ENCODE measurements around the gene NMS. TPM values are rescaled to one million over a fixed set of nuclear protein-coding genes. Genes with fewer than 3 reads are reported as not detected.

NMS gene
- total and polyA plus RNA-seq, 2 of the 8 experiments (the other 6 are each of a cell fraction or from before 2014, with no cell fraction given), result not detected

DNA sequence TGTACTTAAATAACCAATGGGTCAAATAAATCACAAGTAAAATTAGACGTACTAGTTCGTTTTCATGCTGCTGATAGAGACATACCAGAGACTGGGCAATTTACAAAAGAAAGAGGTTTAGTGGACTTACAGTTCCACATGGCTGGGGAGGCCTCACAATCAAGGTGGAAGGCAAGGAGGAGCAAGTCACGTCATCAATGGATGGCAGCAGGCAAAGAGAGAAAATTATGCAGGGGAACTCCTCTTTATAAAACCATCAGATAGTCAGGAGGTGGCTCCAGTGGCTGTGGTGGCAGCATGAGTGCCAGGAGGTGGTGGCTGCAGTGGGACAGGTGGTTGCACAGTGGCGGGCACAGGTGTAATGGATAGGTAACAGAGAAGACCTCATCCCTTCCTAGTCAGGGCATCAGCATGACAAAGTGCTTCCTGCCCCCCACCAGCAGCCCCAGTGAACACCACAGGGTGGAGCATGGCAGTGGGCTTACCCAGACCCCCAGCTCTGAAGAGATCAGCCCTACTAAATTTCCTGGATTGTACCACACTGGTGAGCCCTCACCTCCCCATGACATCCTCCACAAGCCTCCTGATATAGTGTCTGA, 45.9 kb upstream of the NMS start:
- no peak overlapping the region for H3K4me2 ChIP-seq (ENCODE audit: insufficient read depth in 1 of 2, low read depth in 2 of 2, low read length in 2 of 2)
- H3K4ac ChIP-seq (replicated peaks; ENCODE audit: insufficient read length, low read depth, low read length), result no peak overlapping the region
- no peak overlapping the region for H3K18ac ChIP-seq (ENCODE audit: extremely low read depth, low read length)
- FAIRE-seq (no peak), DNase-seq (ENCODE audit: low read depth in 1 of 2, low spot score in 2 of 2) (no peak)
- POLR2A ChIA-PET (ENCODE audit: partially characterized antibody), result interaction anchor here (0.6 kb wide), 1 partner anchor 114 kb away, joined by 4 read pairs; no protein-coding TSS in a partner anchor
- peaks cover 0 to 4% (median 1%) of the 10 kb centered on the region in 4 experiments; a peak in 2 of 7 replicates for H3K4me1 ChIP-seq (replicated peaks in 1 of 4; ENCODE audit: control insufficient read depth in 3 of 4, insufficient read depth in 4 of 4, low read length in 3 of 4)
- H4K8ac ChIP-seq (ENCODE audit: extremely low read depth, insufficient read depth, low read length), result no peak overlapping the region
- 79% methylated on average over 4 of the region's 4 CpGs; no CpG with 5 or more reads in 1 of the 2 experiments for WGBS, 2 experiments (ENCODE audit: extremely low coverage in 1 of 2, insufficient coverage in 1 of 2, insufficient read length in 1 of 2, insufficient replicate concordance in 2 of 2, low coverage in 1 of 2, low lambda C conversion rate in 2 of 2, missing lambda C conversion rate in 1 of 2)
- no peak overlapping the region for H4K91ac ChIP-seq (replicated peaks; ENCODE audit: insufficient read length, low read length)
- H3K36me3 ChIP-seq (ENCODE audit: control insufficient read depth in 2 of 4, insufficient read depth in 4 of 4, low read length in 3 of 4), result no peaks in the 10 kb centered on the region
- H2AK5ac ChIP-seq (ENCODE audit: low read depth, low read length), result no peak overlapping the region
- no peak overlapping the region for H2BK20ac ChIP-seq (ENCODE audit: low read length)
- no peak overlapping the region for H3K23ac ChIP-seq (ENCODE audit: insufficient read length)
- no peaks in the 10 kb centered on the region for H3K27me3 ChIP-seq (replicated peaks in 1 of 4; ENCODE audit: control insufficient read depth in 3 of 4, extremely low read depth in 1 of 4, insufficient read depth in 3 of 4, low read length in 3 of 4)
- H2BK5ac ChIP-seq (ENCODE audit: low read depth, low read length), result no peak overlapping the region
- no peak overlapping the region for H3K14ac ChIP-seq (ENCODE audit: insufficient read length)
- no peak overlapping the region for H2AFZ ChIP-seq (ENCODE audit: low read length)
- H4K20me1 ChIP-seq (replicated peaks in 1 of 2; ENCODE audit: control insufficient read depth in 1 of 2, insufficient read depth in 2 of 2, low read length in 2 of 2), result no peaks in the 10 kb centered on the region
- H2BK120ac ChIP-seq (replicated peaks; ENCODE audit: low read depth, low read length), result no peak overlapping the region
- CTCF ChIA-PET (ENCODE audit: partially characterized antibody), result interaction anchor here (1.7 kb wide), 1 partner anchor 16 kb away, joined by 4 read pairs; no protein-coding TSS in a partner anchor
- no peak overlapping the region for H3K4me3 ChIP-seq (ENCODE audit: extremely low read depth in 1 of 4, insufficient read depth in 2 of 4, low read depth in 3 of 4, low read length in 4 of 4)
- H3K79me1 ChIP-seq (ENCODE audit: low read depth, low read length), result no peaks in the 10 kb centered on the region
- H3K9me3 ChIP-seq (ENCODE audit: insufficient read depth in 2 of 2, low read depth in 1 of 2, low read length in 1 of 2), result no peaks in the 10 kb centered on the region; a peak in 1 of 4 replicates
- H2BK12ac ChIP-seq (ENCODE audit: low read depth, low read length), result no peak overlapping the region
- no peak overlapping the region for H3K27ac ChIP-seq (ENCODE audit: low read depth, low read length)
- H3K9ac ChIP-seq (replicated peaks in 1 of 4; ENCODE audit: extremely low read depth in 1 of 4, low read depth in 3 of 4, low read length in 3 of 4), result no peak overlapping the region
- H2BK15ac ChIP-seq (ENCODE audit: low read length), result no peak overlapping the region
- no peaks in the 10 kb centered on the region for H3K23me2 ChIP-seq (ENCODE audit: low read depth, low read length)
- no peak overlapping the region for H3K56ac ChIP-seq (replicated peaks; ENCODE audit: insufficient read length, low read depth, low read length)
- no peak overlapping the region for H4K5ac ChIP-seq (ENCODE audit: insufficient read length, low read depth, low read length)
- no peaks in the 10 kb centered on the region for H3K79me2 ChIP-seq (ENCODE audit: control insufficient read depth in 1 of 2, insufficient read depth in 2 of 2, low read length in 2 of 2)
- no peak for TF ChIP-seq FOSL1 (IDR thresholded peaks at IDR 0.05; ENCODE audit: insufficient read depth, low read depth, low read length)
- TF ChIP-seq CBX5 (IDR thresholded peaks at IDR 0.05; ENCODE audit: low read depth, low read length), result no peak
- no peak for TF ChIP-seq EGR1 (IDR thresholded peaks at IDR 0.05; ENCODE audit: borderline replicate concordance, low read depth, low read length)
- TF ChIP-seq SIN3A (conservative IDR thresholded peaks at IDR 0.05 in 1 of 2, IDR thresholded peaks at IDR 0.05 in 1 of 2; ENCODE audit: low read depth in 1 of 2, low read length in 2 of 2), result no peak
- TF ChIP-seq RAD21 (IDR thresholded peaks at IDR 0.05 in 1 of 2, conservative IDR thresholded peaks at IDR 0.05 in 1 of 2; ENCODE audit: low read depth in 2 of 2, low read length in 2 of 2), result no peak
- no peak for TF ChIP-seq CBX8 (IDR thresholded peaks at IDR 0.05; ENCODE audit: borderline replicate concordance, low read depth, low read length)
- TF ChIP-seq SUZ12 (IDR thresholded peaks at IDR 0.05; ENCODE audit: low read length), result no peak
- no peak for TF ChIP-seq PHF8 (conservative IDR thresholded peaks at IDR 0.05; ENCODE audit: low read depth, low read length)
- TF ChIP-seq EZH2 (IDR thresholded peaks at IDR 0.05; ENCODE audit: low read depth, low read length, severe bottlenecking), result no peak
- TF ChIP-seq BCL11A (IDR thresholded peaks at IDR 0.05; ENCODE audit: low read depth in 2 of 2, low read length in 2 of 2), result no peak
- TF ChIP-seq TEAD4 (IDR thresholded peaks at IDR 0.05; ENCODE audit: low read depth, low read length), result no peak
- no peak for TF ChIP-seq SP2 (IDR thresholded peaks at IDR 0.05; ENCODE audit: low read length)
- no peak for TF ChIP-seq TBP (IDR thresholded peaks at IDR 0.05; ENCODE audit: low read depth, low read length)

Measured in H1 (cell line).